Measurements from ENCODE around the gene CDKN2B.
"Not testable (repeated sequence)": the region's sequence is repeated elsewhere in the genome, so short reads cannot be mapped to it uniquely, and the experiment has no call there.

Gene CDKN2B

DNA sequence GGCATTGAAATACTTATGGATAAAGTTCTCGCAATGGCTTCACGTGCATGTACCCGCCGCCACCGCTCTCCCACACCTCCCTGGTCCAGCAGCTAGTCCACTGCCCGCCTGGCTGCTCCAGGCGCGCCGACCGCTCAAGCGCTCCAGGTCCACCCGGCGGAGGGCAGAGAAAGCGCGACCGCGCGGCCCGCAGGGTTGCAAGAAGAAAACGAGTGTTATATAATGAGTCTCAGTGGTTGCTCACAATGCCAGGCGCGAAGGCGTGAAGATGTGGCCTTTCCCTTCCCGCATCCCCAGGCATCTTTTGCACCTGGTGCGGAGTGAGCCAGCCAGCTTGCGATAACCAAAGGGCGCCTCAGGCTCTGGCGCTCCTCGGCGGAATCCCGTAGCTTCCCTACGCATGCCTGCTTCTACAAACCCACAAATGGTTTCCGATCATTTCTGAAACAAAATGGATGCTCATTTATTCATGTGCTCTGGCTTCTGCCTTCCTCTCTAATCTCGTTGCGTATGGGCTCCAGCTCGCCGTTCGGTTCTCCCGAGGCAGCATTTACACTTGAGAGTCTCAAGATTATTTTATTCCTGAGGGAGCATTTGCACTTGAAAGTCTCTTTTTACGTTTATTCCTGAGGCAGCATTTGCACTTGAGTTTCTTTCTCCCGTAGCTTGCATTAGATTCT lies 40.6 kb downstream of the CDKN2B start:
- no peak for DNase-seq

DNA sequence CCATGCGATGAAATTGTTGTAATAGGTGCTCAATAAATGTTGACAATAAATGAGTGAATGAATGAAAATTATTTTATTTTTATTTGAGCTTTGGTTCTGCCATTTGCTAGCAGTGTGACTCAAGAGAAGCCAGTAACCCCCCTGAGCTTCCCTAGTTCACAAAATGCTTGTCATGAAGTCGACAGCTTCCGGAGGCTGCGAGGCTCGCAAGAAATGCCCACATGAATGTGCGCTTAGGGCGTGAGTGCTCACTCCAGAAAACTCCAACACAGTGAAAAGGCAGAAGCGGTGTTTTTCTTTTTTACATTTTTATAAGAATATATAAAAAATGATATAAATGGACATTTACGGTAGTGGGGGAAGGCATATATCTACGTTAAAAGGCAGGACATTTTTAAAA lies 41.4 kb downstream of the CDKN2B start:
- DNase-seq, result no peak

DNA sequence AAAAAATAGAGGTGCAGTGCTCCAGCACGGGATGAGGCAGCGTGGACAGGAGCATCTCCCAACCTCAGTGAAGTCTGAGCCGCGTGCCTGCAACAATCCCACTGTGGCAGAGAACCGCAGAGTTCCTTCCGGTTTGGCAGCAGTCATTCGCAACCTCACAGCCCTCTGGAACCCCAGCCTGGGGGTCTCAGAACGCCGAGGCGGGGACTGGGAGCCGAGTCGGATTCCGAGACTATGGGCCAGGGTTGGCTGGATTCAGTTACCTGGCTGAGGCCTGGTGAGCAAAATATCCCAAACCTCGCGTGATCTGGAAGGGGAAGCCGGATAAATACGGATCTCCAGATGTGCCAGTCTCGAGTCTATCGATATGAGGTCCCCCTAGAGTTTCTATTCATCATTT lies 41.9 kb downstream of the CDKN2B start:
- no peak for DNase-seq

DNA sequence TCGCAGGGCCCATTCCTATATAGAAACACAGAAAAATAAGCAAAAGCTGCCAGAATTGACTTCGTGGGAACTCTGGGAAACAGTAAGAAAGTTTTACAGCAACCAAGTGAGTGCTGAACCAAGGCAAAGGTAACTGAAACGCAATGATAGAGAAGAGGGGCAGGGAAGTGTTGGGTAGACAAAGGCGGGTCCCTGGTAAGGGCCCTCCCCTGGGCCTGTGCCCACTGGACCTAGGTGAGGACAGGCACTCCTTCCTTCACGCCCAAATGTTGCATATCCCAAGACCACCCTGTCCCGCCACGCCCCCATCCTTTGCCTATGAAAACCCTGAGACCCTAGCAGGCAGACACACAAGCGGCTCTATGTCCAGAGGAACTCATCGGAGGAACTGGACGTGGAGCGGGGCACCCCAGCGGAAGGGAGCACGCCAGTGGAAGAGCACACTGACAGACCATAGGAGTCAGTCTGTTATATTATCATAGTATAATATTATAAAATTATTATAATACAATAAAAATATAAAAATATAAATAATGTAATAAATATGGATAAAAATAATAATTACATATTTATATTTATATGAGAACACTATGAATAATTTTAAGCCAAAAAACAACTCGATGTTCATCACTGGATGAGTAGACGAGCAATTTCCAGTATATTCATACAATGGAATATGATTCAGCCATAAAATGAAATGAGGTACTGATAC lies 42.8 kb downstream of the CDKN2B start:
- no peak for DNase-seq

DNA sequence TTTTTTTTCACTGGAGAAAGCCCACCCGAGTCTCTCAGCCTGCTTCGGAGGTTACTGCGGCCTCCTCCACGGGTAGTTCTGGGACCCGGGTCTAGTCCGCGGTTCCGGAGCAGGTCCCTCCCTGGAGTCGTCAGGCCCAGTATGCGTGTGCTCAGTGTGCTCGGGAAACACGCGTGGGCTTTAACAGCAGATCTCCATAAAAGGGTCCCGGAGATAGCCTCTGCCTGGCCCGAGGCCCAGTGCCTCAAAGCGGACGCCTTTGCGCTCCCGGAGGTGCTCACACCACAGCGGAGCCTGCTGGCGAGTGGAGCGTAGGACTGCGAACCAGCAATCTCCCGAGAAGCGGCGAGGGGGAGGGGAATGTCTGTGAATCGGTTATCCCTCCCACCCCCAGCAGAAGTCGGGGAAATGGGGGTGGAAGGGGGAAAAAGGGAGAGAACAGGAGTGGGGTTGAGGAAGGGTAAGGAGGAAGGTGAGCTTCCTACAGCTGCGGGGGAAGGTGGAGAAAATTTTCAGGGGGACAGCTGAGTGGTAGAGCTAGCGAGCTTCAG lies 43.6 kb downstream of the CDKN2B start:
- DNase-seq, result no peak

DNA sequence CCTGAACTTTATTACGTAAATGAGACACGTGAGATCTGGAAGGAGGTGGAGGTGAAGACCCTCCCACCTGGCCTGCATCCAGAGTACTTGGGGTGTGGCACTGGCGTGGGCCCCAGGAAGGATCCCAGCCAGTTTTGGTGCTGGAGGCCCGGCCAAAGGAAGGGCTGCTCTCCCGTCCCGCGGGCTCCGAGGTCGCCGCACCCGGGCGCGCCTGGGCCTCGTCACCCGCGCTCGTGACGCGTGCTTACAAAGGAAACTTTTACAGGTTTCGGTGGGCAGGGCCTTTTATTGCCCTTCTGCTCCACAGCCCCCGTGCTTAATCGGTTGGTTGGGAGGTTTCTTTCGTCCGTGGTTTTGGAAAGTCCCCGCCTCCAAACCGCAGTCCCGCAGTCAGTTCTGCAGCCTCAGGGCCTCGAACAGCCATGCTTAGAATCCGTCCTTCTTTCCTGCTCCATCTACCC lies 44.1 kb downstream of the CDKN2B start:
- no peak for DNase-seq

DNA sequence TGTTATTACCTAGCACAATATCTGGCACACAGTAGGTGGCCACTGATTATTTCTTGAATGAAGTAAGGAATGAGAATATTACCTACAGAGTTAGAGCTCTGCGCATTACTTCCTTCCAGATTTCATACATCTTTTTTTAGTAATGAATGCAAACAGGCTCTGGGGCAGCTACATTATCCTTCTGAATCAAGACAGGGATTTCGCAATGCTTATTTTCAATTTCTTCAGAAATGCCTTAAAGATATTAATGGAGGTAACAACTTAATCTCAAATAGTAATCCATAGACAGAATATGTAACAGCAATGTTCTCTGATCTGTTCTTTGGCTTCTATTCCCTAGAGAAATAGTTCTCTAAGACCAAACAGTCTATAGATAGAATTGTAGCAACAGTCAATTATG lies 47.5 kb downstream of the CDKN2B start:
- no peak for DNase-seq

DNA sequence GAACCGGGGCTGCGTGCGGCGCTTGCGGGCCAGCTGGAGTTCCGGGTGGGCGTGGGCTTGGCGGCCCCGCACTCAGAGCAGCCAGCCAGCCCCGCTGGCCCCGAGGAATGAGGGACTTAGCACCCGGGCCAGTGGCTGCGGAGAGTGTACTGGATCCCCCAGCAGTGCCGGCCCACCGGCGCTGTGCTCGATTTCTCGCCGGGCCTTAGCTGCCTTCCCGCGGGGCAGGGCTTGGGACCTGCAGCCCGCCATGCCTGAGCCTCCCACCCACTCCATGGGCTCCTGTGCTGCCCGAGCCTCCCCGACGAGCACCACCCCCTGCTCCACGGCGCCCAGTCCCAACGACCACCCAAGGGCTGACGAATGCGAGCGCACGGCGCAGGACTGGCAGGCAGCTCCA lies 49.8 kb downstream of the CDKN2B start:
- not testable (repeated sequence) for DNase-seq

DNA sequence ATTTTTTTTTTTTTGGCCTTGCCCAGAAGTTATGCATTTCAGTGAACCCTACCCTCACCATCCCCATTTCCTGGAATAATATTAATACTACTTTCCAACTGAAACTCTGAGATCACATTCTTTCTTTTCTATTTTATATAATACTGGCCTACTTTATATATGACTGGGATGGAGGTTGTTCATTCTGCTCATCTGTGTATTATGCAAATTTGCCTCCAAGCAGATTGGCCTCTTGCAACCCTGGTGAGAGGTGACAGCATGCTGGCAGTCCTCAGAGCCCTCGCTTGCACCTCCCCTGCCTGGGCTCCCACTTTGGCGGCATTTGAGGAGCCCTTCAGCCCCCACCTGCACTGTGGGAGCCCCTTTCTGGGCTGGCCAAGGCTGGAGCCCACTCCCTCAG lies 50.3 kb downstream of the CDKN2B start:
- DNase-seq, result no peak
